OCI-LY3 (cell line): Measurements from ENCODE around the gene ZMYND11.

Experiments used
- H2AFZ ChIP-seq: fragments of 200-600, 300-600 bp; shearing (Covaris generic); 2 replicates; pipeline ENCODE4 v1.6.0; 2014; ENCODE audit warnings: antibody characterized with exemption, low read depth, low read length
- H3K27ac ChIP-seq: fragments of 200-600, 300-600 bp; sonication (generic); 2 replicates; pipeline ENCODE4 v1.5.1; 2014; ENCODE audit warnings: mild to moderate bottlenecking, low read length, moderate library complexity, mixed read lengths
- H3K27me3 ChIP-seq: fragments of 200-600, 300-600 bp; sonication (generic); 2 replicates; pipeline ENCODE4 v1.6.1; 2014; ENCODE audit warnings: low read depth, low read length, mixed read lengths
- H3K36me3 ChIP-seq: fragments of 200-600, 300-600 bp; sonication (generic); replicated peaks from 2 replicates; pipeline ENCODE3; 2014; ENCODE audit warnings: low read depth, low read length, mixed read lengths
- H3K4me1 ChIP-seq: fragments of 300-600, 200-600 bp; sonication (generic); 2 replicates; pipeline ENCODE4 v1.6.1; 2014; ENCODE audit warnings: low read length, mixed read lengths
- H3K4me2 ChIP-seq: fragments of 200-600, 300-600 bp; sonication (generic); 2 replicates; pipeline ENCODE4 v1.6.1; 2014; ENCODE audit warnings: low read length, mixed read lengths
- H3K4me3 ChIP-seq: fragments of 300-600, 200-600 bp; sonication (generic); 2 replicates; pipeline ENCODE4 v1.5.1; 2014; ENCODE audit warnings: antibody characterized with exemption, mild to moderate bottlenecking, low read length, moderate library complexity
- H3K79me2 ChIP-seq: fragments of 300-600, 200-600 bp; shearing (Covaris generic); 2 replicates; pipeline ENCODE4 v1.6.1; 2014; ENCODE audit warnings: mild to moderate bottlenecking, low read length, mixed read lengths
- H3K9ac ChIP-seq: fragments of 300-600, 200-600 bp; shearing (Covaris generic); 2 replicates; pipeline ENCODE4 v1.6.0; 2014; ENCODE audit warnings: mild to moderate bottlenecking, low read length, moderate library complexity
- H3K9me3 ChIP-seq: fragments of 200-600, 300-600 bp; shearing (Covaris generic); 2 replicates; pipeline ENCODE4 v1.6.1; 2014; ENCODE audit warnings: low read length, mixed read lengths; ENCODE audit not compliant: insufficient read depth
- H4K20me1 ChIP-seq: fragments of 200-600, 300-600 bp; sonication (generic); 2 replicates; pipeline ENCODE4 v1.6.1; 2016; ENCODE audit warnings: low read length, mixed read lengths; ENCODE audit not compliant: insufficient read depth
- CTCF ChIP-seq: fragments of 200-600, 300-600 bp; sonication (generic); IDR thresholded peaks from 2 replicates; pipeline ENCODE4 v1.5.1; 2014; ENCODE audit warnings: antibody characterized with exemption, low read length, low read depth
- EZH2phosphoT487 ChIP-seq: fragments of 200-600 bp; shearing (Covaris generic); IDR thresholded peaks from 2 replicates; pipeline ENCODE4 v1.6.1; 2018; ENCODE audit warnings: antibody characterized with exemption, mixed run types, low read depth

The ZMYND11 gene

GRCh38 chr10:278707-279106, 143.5 kb downstream of the ZMYND11 start:
- peaks cover 15% of the 10 kb centered on the region for H3K4me1 ChIP-seq
- H3K9ac ChIP-seq, result no peak overlapping the region
- H3K9me3 ChIP-seq, result no peaks in the 10 kb centered on the region
- no peaks in the 10 kb centered on the region for H3K79me2 ChIP-seq
- H3K4me2 ChIP-seq, result no peak overlapping the region
- no peak overlapping the region for H3K4me3 ChIP-seq
- TF ChIP-seq CTCF (no peak), EZH2phosphoT487 (no peak)
- no peaks in the 10 kb centered on the region for H4K20me1 ChIP-seq
- H3K27me3 ChIP-seq, result no peaks in the 10 kb centered on the region
- H2AFZ ChIP-seq, result no peak overlapping the region
- no peak overlapping the region for H3K27ac ChIP-seq
- no peaks in the 10 kb centered on the region for H3K36me3 ChIP-seq

GRCh38 chr10:279232-279631, 144.0 kb downstream of the ZMYND11 start:
- no peak overlapping the region for H3K4me3 ChIP-seq
- no peaks in the 10 kb centered on the region for H3K9me3 ChIP-seq
- H3K4me1 ChIP-seq, result peaks cover 21% of the 10 kb centered on the region
- H4K20me1 ChIP-seq, result no peaks in the 10 kb centered on the region
- no peak overlapping the region for H3K27ac ChIP-seq
- H3K36me3 ChIP-seq, result no peaks in the 10 kb centered on the region
- TF ChIP-seq CTCF (no peak), EZH2phosphoT487 (no peak)
- no peaks in the 10 kb centered on the region for H3K27me3 ChIP-seq
- H3K79me2 ChIP-seq, result no peaks in the 10 kb centered on the region
- H3K4me2 ChIP-seq, result no peak overlapping the region
- H3K9ac ChIP-seq, result no peak overlapping the region
- H2AFZ ChIP-seq, result no peak overlapping the region

GRCh38 chr10:279655-280054, 144.4 kb downstream of the ZMYND11 start:
- no peak for TF ChIP-seq EZH2phosphoT487
- peak; percentile 31; the same call in 1 of the 2 replicates for TF ChIP-seq CTCF
- Histone ChIP-seq H3K36me3 (no peaks in the 10 kb centered on the region), H3K79me2 (no peaks in the 10 kb centered on the region), H4K20me1 (no peaks in the 10 kb centered on the region), H3K4me2 (no peak overlapping the region), H3K9me3 (no peaks in the 10 kb centered on the region), H3K27ac (no peak overlapping the region), H2AFZ (no peak overlapping the region), H3K27me3 (no peaks in the 10 kb centered on the region), H3K4me1 (peaks cover 25% of the 10 kb centered on the region), H3K4me3 (no peak overlapping the region), H3K9ac (no peak overlapping the region)

- peak overlapping the region; percentile 70 for H3K4me2 ChIP-seq
- no peaks in the 10 kb centered on the region for H3K79me2 ChIP-seq
- H3K27me3 ChIP-seq, result no peaks in the 10 kb centered on the region
- H3K27ac ChIP-seq, result no peak overlapping the region
- H3K36me3 ChIP-seq, result no peaks in the 10 kb centered on the region
- H3K4me1 ChIP-seq, result peaks cover 29% of the 10 kb centered on the region
- no peaks in the 10 kb centered on the region for H3K9me3 ChIP-seq
- no peaks in the 10 kb centered on the region for H4K20me1 ChIP-seq
- no peak overlapping the region for H2AFZ ChIP-seq
- H3K4me3 ChIP-seq, result no peak overlapping the region
- no peak overlapping the region for H3K9ac ChIP-seq
- no peak for TF ChIP-seq CTCF
- no peak for TF ChIP-seq EZH2phosphoT487
These were observed 147.3 kb downstream of the ZMYND11 start for GRCh38 chr10:282294-283139.
